KBM-7 (cell line): ENCODE measurements around the gene SMARCA1.
"Not testable (repeated sequence)": the region's sequence is repeated elsewhere in the genome, so short reads cannot be mapped to it uniquely, and the experiment has no call there.

Source experiments
- DNase-seq: peaks from one replicate; pipeline ENCODE4 v3.0.0-alpha.2; 2015
- in situ Hi-C: fragments of 300-500 bp; cut with MboI; formaldehyde crosslinking; loops from 2 replicates; pipeline ENCODE4 v1.14.3; 2020; ENCODE audit warnings: low sequenced_read_pairs, low pct_unique_long_range_greater_than_20kb, mixed read lengths

SMARCA1 gene

GRCh38 chrX:129523079-129523911 is at the start of gene SMARCA1:
SMARCA1 (minus strand) TSS chrX:129523490; CDS start chrX:129523370, 120 bp downstream.
- peak; percentile 23 for DNase-seq
- in situ Hi-C loops = no loop called here

- DNase-seq = no peak
- in situ Hi-C loops = no loop called here
These were observed 49.1 kb upstream of the SMARCA1 start for GRCh38 chrX:129572422-129572821.

- no peak for DNase-seq
- in situ Hi-C loops = no loop called here
These were observed 45.1 kb upstream of the SMARCA1 start for GRCh38 chrX:129568349-129568748.

- in situ Hi-C loops = no loop called here
These were observed 42.8 kb upstream of the SMARCA1 start for GRCh38 chrX:129566073-129566472.

GRCh38 chrX:129565046-129565650 is 41.9 kb upstream of the SMARCA1 start:
- in situ Hi-C loops = no loop called here
- DNase-seq = no peak

More at GRCh38 chrX:129566073-129566472, 42.8 kb upstream of the SMARCA1 start:
- DNase-seq = no peak

- in situ Hi-C loops, DNase-seq: not testable (repeated sequence)
These were observed 41.1 kb upstream of the SMARCA1 start for GRCh38 chrX:129564345-129564744.

- in situ Hi-C loops = no loop called here
- DNase-seq = no peak
These were observed 38.2 kb upstream of the SMARCA1 start for GRCh38 chrX:129561453-129561852.

GRCh38 chrX:129559783-129560182 is 36.5 kb upstream of the SMARCA1 start:
- no peak for DNase-seq
- in situ Hi-C loops = no loop called here

- in situ Hi-C loops = no loop called here
- no peak for DNase-seq
These were observed 34.7 kb upstream of the SMARCA1 start for GRCh38 chrX:129557844-129558480.

- DNase-seq = no peak
- in situ Hi-C loops = no loop called here
These were observed 33.6 kb upstream of the SMARCA1 start for GRCh38 chrX:129556806-129557315.

- DNase-seq, in situ Hi-C loops: not testable (repeated sequence)
These were observed 31.5 kb upstream of the SMARCA1 start for GRCh38 chrX:129554816-129555215.

- DNase-seq = peak; percentile 84
- in situ Hi-C loops = no loop called here
These were observed 30.5 kb upstream of the SMARCA1 start for GRCh38 chrX:129553619-129554288.

GRCh38 chrX:129549124-129549523 is 25.8 kb upstream of the SMARCA1 start:
- in situ Hi-C loops = no loop called here
- DNase-seq = no peak

GRCh38 chrX:129545408-129545807 is 22.1 kb upstream of the SMARCA1 start:
- in situ Hi-C loops = no loop called here
- DNase-seq = no peak

- DNase-seq = no peak
- in situ Hi-C loops = no loop called here
These were observed 21.5 kb upstream of the SMARCA1 start for GRCh38 chrX:129544780-129545179.

- DNase-seq = peak; percentile 43
These were observed 17.5 kb upstream of the SMARCA1 start for GRCh38 chrX:129540722-129541184.

GRCh38 chrX:129540068-129540653 is 16.9 kb upstream of the SMARCA1 start, which contains the start of gene OCRL:
OCRL (plus strand) TSS chrX:129540259; CDS start chrX:129540440, 181 bp downstream.
- DNase-seq = peak; percentile 90
- in situ Hi-C loops = no loop called here

More at GRCh38 chrX:129540722-129541184, 17.5 kb upstream of the SMARCA1 start:
- in situ Hi-C loops = no loop called here

GRCh38 chrX:129534816-129535578 is 11.7 kb upstream of the SMARCA1 start:
- in situ Hi-C loops = no loop called here
- no peak for DNase-seq
